GM21526 (cell line): Measurements from ENCODE around the gene FHIT.

Source experiments
- ATAC-seq: cut with Tn5 transposase; IDR thresholded peaks from one replicate; pipeline ENCODE4 v1.9.1; 2021; ENCODE audit warnings: moderate library complexity; ENCODE audit not compliant: unreplicated experiment, low FRiP score

FHIT gene

DNA sequence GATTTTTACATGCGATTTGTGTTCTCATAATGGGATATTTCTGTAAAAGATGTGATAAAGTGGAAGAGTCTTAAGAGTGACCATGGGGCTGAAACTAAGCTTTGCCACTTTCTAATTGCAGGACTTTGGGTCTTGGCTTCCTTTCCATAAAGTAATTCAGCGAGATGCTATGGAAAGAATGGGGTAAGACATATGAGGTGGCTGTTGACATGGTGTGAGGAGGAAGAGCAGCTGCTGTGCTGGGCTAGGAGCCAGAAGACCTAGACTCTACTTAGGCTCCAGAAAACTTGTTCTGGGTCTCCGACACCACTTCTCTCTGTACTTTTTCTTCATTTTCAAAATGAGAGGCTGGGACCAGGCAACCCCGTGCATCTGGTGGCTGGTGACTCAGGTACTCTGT is 1547.0 kb downstream of the FHIT start:
- ATAC-seq: no peak

DNA sequence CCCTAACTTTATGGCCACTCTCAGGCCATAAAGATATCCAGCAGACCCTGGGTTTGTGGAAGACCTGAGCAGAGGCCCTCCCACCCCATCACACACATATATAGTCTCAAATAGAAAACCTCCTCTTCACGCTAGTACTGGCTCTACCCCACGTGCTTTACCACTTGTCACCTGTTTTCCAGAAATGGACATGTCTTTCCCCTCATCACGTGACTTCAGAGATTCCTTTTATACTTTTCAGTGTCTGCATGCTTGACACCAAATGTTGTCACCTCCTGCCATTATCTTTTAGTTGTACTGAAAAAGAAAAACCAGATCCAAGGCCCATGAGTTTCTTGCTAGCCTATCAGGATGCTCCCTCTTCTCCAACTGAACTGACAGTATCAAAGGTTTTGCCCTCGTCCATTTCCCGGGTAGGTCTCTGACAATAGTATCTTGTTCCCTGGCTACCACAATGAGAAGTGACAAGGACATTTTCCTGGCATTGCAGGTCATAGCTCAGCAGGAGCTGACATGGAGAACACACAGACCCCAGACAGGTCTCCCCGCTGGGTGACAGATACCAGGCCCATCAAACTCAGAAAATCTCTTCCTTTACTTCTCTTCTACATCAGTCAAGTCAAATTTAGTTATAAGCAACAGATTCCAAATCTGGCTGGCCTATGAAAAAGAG is 1551.5 kb downstream of the FHIT start:
- no peak for ATAC-seq
